Measurements from ENCODE around the gene HINT2. TPM values are rescaled to one million over a fixed set of nuclear protein-coding genes. Genes with fewer than 3 reads are reported as not detected.
A peak's percentile ranks its signal among the peaks of the same experiment; 100 is the strongest.

The HINT2 gene
- total RNA-seq, 1 experiment from 2014 or later, result 91.2 TPM

- DNase-seq (ENCODE audit: low spot score), result no peak
Observed at GRCh38 chr9:35840881-35841644, 26.2 kb upstream of the HINT2 start.

GRCh38 chr9:35839926-35840325 is 25.1 kb upstream of the HINT2 start:
- no peak for DNase-seq (ENCODE audit: low spot score)

- no peak for DNase-seq (ENCODE audit: low spot score)
Observed at GRCh38 chr9:35836595-35836994, 21.8 kb upstream of the HINT2 start.

- DNase-seq (ENCODE audit: low spot score), result no peak
Observed at GRCh38 chr9:35835766-35836165, 20.9 kb upstream of the HINT2 start.

GRCh38 chr9:35835216-35835632 is 20.4 kb upstream of the HINT2 start:
- peak; percentile 15 for DNase-seq (ENCODE audit: low spot score)

GRCh38 chr9:35834260-35835215 is 19.7 kb upstream of the HINT2 start:
- no peak for DNase-seq (ENCODE audit: low spot score)

- DNase-seq (ENCODE audit: low spot score), result peak; percentile 56
Observed at GRCh38 chr9:35832814-35833213, 18.0 kb upstream of the HINT2 start.

- DNase-seq (ENCODE audit: low spot score), result no peak
Observed at GRCh38 chr9:35831040-35831439, 16.2 kb upstream of the HINT2 start.

GRCh38 chr9:35829764-35830096 is 14.9 kb upstream of the HINT2 start:
- no peak for DNase-seq (ENCODE audit: low spot score)

- peak; percentile 90 for DNase-seq (ENCODE audit: low spot score)
Observed at GRCh38 chr9:35829084-35829763, 14.4 kb upstream of the HINT2 start, which contains the start of gene TMEM8B. TMEM8B (plus strand) TSS chr9:35829228; CDS start chr9:35829448, 220 bp downstream.

GRCh38 chr9:35828716-35829083 is 13.9 kb upstream of the HINT2 start, which contains the start of gene FAM221B:
FAM221B (minus strand) TSS chr9:35828732; CDS start chr9:35826161, 2,571 bp downstream.
- peak; percentile 8 for DNase-seq (ENCODE audit: low spot score)

GRCh38 chr9:35827486-35827885 is 12.6 kb upstream of the HINT2 start:
- no peak for DNase-seq (ENCODE audit: low spot score)

- peak; percentile 84 for DNase-seq (ENCODE audit: low spot score)
Observed at GRCh38 chr9:35826071-35826701, 11.3 kb upstream of the HINT2 start.

- no peak for DNase-seq (ENCODE audit: low spot score)
Observed at GRCh38 chr9:35822926-35823325, 8.1 kb upstream of the HINT2 start.

GRCh38 chr9:35820076-35820475 is 5.2 kb upstream of the HINT2 start:
- no peak for DNase-seq (ENCODE audit: low spot score)

GRCh38 chr9:35818341-35818740 is 3.5 kb upstream of the HINT2 start:
- no peak for DNase-seq (ENCODE audit: low spot score)

GRCh38 chr9:35816708-35817107 is 1.9 kb upstream of the HINT2 start:
- DNase-seq (ENCODE audit: low spot score), result no peak

GRCh38 chr9:35814106-35814840 is 569 bp downstream of the HINT2 start:
- DNase-seq (ENCODE audit: low spot score), result peak; percentile 78

- peak; percentile 60 for DNase-seq (ENCODE audit: low spot score)
Observed at GRCh38 chr9:35813434-35814105, 1.3 kb downstream of the HINT2 start.

GRCh38 chr9:35812025-35812602 is 2.7 kb downstream of the HINT2 start, which contains the start of gene SPAG8:
SPAG8 (minus strand) TSS chr9:35812262; CDS start chr9:35812147, 115 bp downstream.
- peak; percentile 90 for DNase-seq (ENCODE audit: low spot score)
